GM08714 (cell line): Measurements from ENCODE around the gene CELSR3.

Experiments
- H3K4me3 ChIP-seq: fragments of 200-500 bp; sonication (Bioruptor generic); 2 replicates; pipeline ENCODE4 v1.5.1; 2014; ENCODE audit warnings: mild to moderate bottlenecking, low read length, inconsistent platforms
- ZNF274 ChIP-seq: IDR thresholded peaks from 2 replicates; pipeline ENCODE4 v1.6.1; 2012; ENCODE audit warnings: mild to moderate bottlenecking, low read depth, low read length

Gene CELSR3

GRCh38 chr3:48656061-48656840 is 6.4 kb downstream of the CELSR3 start:
- TF ChIP-seq ZNF274 = no peak
- peak overlapping the region; percentile 53; the same call in 1 of the 2 replicates for H3K4me3 ChIP-seq

- H3K4me3 ChIP-seq = no peak overlapping the region
- no peak for TF ChIP-seq ZNF274
These were observed 7.1 kb downstream of the CELSR3 start for GRCh38 chr3:48655606-48656005.

GRCh38 chr3:48655063-48655462 is 7.6 kb downstream of the CELSR3 start:
- H3K4me3 ChIP-seq = no peak overlapping the region
- no peak for TF ChIP-seq ZNF274

GRCh38 chr3:48652923-48653715 is 9.6 kb downstream of the CELSR3 start:
- no peak for TF ChIP-seq ZNF274

GRCh38 chr3:48651771-48652170 is 10.9 kb downstream of the CELSR3 start:
- no peak for TF ChIP-seq ZNF274
- no peak overlapping the region for H3K4me3 ChIP-seq

More at GRCh38 chr3:48652923-48653715, 9.6 kb downstream of the CELSR3 start:
- H3K4me3 ChIP-seq = no peak overlapping the region

GRCh38 chr3:48650723-48651122 is 12.0 kb downstream of the CELSR3 start:
- H3K4me3 ChIP-seq = no peak overlapping the region
- no peak for TF ChIP-seq ZNF274

- TF ChIP-seq ZNF274 = no peak
- H3K4me3 ChIP-seq = no peak overlapping the region
These were observed 14.4 kb downstream of the CELSR3 start for GRCh38 chr3:48648188-48648850.

GRCh38 chr3:48647714-48648113 is 15.0 kb downstream of the CELSR3 start:
- TF ChIP-seq ZNF274 = no peak
- no peak overlapping the region for H3K4me3 ChIP-seq

- no peak for TF ChIP-seq ZNF274
- H3K4me3 ChIP-seq = no peak overlapping the region
These were observed 17.6 kb downstream of the CELSR3 start for GRCh38 chr3:48644898-48645760.

- no peak overlapping the region for H3K4me3 ChIP-seq
- TF ChIP-seq ZNF274 = no peak
These were observed 20.1 kb downstream of the CELSR3 start for GRCh38 chr3:48642605-48643004.

GRCh38 chr3:48641396-48641795 is 21.3 kb downstream of the CELSR3 start:
- no peak for TF ChIP-seq ZNF274
- H3K4me3 ChIP-seq = no peak overlapping the region

- TF ChIP-seq ZNF274 = no peak
These were observed 22.6 kb downstream of the CELSR3 start for GRCh38 chr3:48639944-48640606.

GRCh38 chr3:48637305-48637704 is 25.4 kb downstream of the CELSR3 start:
- H3K4me3 ChIP-seq = no peak overlapping the region
- no peak for TF ChIP-seq ZNF274

More at GRCh38 chr3:48639944-48640606, 22.6 kb downstream of the CELSR3 start:
- H3K4me3 ChIP-seq = no peak overlapping the region
